ENCODE results near the gene PERM1. TPM values are rescaled to one million over a fixed set of nuclear protein-coding genes. Genes with fewer than 3 reads are reported as not detected.
A peak's percentile ranks its signal among the peaks of the same experiment; 100 is the strongest.

PERM1 gene
- total and polyA plus RNA-seq, 9 of the 15 experiments (the other 6 are each of a cell fraction or from before 2014, with no cell fraction given): not detected

DNA sequence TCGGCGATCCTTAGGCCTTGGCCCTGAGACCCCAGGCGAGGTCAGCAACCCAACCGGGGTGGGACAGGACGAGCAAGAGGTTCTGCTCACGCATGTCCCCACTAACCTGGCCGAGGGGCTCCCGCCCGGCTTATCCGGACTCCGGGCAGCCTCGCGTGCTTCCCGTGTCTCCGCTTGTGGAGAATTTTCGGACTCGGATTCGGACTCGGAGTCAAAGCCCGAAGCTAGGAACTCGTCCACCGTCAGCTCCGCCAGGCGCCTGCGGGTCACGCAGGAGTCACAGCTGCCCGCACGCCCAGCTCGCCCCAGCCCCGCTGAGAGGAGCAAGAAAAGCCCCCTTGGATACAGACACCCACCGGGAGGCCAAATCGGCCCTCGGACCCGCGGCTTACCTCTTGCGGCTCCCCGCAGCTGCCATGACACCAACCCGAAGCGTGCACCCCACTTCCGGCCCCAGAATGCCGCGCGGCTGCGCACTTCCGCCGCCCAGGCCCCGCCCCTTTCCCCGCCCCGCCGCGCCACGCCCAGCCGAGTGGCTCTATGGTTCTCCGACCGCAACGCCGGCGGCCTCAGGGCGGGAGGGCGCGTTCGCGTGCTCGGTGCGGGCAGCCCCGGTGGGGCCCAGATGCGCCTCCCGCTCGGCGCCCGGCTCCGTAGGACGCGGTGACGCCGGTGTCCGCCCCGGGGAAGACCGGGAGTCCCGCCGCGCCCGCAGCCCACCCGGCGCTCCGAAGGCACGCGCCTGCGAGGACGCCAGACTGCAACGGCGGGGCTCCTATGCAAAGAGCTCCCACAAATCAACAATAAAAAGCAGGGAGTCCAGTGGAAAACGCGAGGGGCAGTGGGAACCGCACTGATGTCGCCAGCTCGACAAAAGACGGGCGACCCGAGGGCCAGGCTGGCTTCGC is 22.8 kb downstream of the PERM1 start, which contains the start of gene NOC2L (continued):
- TF ChIP-seq, protein P1, sequence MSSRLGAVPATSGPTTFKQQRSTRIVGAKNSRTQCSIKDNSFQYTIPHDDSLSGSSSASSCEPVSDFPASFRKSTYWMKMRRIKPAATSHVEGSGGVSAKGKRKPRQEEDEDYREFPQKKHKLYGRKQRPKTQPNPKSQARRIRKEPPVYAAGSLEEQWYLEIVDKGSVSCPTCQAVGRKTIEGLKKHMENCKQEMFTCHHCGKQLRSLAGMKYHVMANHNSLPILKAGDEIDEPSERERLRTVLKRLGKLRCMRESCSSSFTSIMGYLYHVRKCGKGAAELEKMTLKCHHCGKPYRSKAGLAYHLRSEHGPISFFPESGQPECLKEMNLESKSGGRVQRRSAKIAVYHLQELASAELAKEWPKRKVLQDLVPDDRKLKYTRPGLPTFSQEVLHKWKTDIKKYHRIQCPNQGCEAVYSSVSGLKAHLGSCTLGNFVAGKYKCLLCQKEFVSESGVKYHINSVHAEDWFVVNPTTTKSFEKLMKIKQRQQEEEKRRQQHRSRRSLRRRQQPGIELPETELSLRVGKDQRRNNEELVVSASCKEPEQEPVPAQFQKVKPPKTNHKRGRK (tag; IDR thresholded peaks at IDR 0.05): no peak
- TF ChIP-seq KDM2B (CRISPR knock-in tag; IDR thresholded peaks at IDR 0.05) (no peak), BRF1 (IDR thresholded peaks at IDR 0.05; ENCODE audit: borderline replicate concordance, extremely low read depth, insufficient read length) (no peak), CBX3 (IDR thresholded peaks at IDR 0.05; ENCODE audit: borderline replicate concordance in 1 of 2, low read length in 2 of 2) (no peak), SIN3A (IDR thresholded peaks at IDR 0.05; ENCODE audit: borderline replicate concordance in 2 of 2, control insufficient read depth in 1 of 2, low read depth in 2 of 2, low read length in 2 of 2) (peak; percentile 89 to 95), ZNF311 (CRISPR knock-in tag; IDR thresholded peaks at IDR 0.05) (no peak), MXI1 (IDR thresholded peaks at IDR 0.05; ENCODE audit: low read depth, low read length) (peak; percentile 79), NFXL1 (CRISPR knock-in tag; IDR thresholded peaks at IDR 0.05) (no peak), ETS2 (tag; IDR thresholded peaks at IDR 0.05; ENCODE audit: borderline replicate concordance, poor library complexity, severe bottlenecking) (no peak), RB1 (IDR thresholded peaks at IDR 0.05; ENCODE audit: low read depth) (no peak), SAFB (IDR thresholded peaks at IDR 0.05; ENCODE audit: borderline replicate concordance, low read depth, low read length) (peak; percentile 43; the same call in 1 of the 2 replicates), SUPT5H (IDR thresholded peaks at IDR 0.05) (peak; percentile 88)
- TF ChIP-seq, protein P2, sequence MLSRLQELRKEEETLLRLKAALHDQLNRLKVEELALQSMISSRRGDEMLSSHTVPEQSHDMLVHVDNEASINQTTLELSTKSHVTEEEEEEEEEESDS (CRISPR knock-in tag; IDR thresholded peaks at IDR 0.05): no peak
- TF ChIP-seq, protein P3, sequence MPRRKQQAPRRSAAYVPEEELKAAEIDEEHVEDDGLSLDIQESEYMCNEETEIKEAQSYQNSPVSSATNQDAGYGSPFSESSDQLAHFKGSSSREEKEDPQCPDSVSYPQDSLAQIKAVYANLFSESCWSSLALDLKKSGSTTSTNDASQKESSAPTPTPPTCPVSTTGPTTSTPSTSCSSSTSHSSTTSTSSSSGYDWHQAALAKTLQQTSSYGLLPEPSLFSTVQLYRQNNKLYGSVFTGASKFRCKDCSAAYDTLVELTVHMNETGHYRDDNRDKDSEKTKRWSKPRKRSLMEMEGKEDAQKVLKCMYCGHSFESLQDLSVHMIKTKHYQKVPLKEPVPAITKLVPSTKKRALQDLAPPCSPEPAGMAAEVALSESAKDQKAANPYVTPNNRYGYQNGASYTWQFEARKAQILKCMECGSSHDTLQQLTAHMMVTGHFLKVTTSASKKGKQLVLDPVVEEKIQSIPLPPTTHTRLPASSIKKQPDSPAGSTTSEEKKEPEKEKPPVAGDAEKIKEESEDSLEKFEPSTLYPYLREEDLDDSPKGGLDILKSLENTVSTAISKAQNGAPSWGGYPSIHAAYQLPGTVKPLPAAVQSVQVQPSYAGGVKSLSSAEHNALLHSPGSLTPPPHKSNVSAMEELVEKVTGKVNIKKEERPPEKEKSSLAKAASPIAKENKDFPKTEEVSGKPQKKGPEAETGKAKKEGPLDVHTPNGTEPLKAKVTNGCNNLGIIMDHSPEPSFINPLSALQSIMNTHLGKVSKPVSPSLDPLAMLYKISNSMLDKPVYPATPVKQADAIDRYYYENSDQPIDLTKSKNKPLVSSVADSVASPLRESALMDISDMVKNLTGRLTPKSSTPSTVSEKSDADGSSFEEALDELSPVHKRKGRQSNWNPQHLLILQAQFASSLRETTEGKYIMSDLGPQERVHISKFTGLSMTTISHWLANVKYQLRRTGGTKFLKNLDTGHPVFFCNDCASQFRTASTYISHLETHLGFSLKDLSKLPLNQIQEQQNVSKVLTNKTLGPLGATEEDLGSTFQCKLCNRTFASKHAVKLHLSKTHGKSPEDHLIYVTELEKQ (CRISPR knock-in tag; IDR thresholded peaks at IDR 0.05): no peak
- TF ChIP-seq, protein P4, sequence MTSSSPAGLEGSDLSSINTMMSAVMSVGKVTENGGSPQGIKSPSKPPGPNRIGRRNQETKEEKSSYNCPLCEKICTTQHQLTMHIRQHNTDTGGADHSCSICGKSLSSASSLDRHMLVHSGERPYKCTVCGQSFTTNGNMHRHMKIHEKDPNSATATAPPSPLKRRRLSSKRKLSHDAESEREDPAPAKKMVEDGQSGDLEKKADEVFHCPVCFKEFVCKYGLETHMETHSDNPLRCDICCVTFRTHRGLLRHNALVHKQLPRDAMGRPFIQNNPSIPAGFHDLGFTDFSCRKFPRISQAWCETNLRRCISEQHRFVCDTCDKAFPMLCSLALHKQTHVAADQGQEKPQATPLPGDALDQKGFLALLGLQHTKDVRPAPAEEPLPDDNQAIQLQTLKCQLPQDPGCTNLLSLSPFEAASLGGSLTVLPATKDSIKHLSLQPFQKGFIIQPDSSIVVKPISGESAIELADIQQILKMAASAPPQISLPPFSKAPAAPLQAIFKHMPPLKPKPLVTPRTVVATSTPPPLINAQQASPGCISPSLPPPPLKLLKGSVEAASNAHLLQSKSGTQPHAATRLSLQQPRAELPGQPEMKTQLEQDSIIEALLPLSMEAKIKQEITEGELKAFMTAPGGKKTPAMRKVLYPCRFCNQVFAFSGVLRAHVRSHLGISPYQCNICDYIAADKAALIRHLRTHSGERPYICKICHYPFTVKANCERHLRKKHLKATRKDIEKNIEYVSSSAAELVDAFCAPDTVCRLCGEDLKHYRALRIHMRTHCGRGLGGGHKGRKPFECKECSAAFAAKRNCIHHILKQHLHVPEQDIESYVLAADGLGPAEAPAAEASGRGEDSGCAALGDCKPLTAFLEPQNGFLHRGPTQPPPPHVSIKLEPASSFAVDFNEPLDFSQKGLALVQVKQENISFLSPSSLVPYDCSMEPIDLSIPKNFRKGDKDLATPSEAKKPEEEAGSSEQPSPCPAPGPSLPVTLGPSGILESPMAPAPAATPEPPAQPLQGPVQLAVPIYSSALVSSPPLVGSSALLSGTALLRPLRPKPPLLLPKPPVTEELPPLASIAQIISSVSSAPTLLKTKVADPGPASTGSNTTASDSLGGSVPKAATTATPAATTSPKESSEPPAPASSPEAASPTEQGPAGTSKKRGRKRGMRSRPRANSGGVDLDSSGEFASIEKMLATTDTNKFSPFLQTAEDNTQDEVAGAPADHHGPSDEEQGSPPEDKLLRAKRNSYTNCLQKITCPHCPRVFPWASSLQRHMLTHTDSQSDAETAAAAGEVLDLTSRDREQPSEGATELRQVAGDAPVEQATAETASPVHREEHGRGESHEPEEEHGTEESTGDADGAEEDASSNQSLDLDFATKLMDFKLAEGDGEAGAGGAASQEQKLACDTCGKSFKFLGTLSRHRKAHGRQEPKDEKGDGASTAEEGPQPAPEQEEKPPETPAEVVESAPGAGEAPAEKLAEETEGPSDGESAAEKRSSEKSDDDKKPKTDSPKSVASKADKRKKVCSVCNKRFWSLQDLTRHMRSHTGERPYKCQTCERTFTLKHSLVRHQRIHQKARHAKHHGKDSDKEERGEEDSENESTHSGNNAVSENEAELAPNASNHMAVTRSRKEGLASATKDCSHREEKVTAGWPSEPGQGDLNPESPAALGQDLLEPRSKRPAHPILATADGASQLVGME (CRISPR knock-in tag; IDR thresholded peaks at IDR 0.05): 0 out of 2 replicates have a peak, but pooled peaks have one; percentile 33

All from K562 (cell line).